ENCODE data around the gene EHMT1. TPM values are rescaled to one million over a fixed set of nuclear protein-coding genes. Genes with fewer than 3 reads are reported as not detected.

EHMT1 gene
- total RNA-seq, 2 experiments from 2014 or later = 111 to 118 TPM

DNA sequence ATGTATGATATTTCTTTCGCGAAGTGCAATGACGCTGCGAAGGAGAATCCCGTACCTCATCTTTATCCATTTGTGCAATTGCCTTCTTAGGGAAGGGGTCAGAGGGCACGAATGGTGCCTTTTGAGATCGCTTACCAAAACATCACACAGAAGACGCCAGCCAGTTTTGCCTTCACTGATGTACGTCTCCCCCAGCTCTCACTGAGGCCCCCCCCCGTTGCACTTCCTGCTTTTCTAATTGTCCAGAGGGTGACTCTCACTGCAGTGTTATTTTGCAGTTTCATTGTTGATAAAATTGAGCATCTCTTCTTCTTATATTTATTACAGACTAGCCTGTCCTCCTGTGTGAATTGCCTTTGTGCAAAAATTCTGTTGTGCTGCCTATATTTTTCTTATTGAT lies 219.8 kb downstream of the EHMT1 start:
- no peaks in the 10 kb centered on the region for H3K27me3 Mint-ChIP-seq
- DNase-seq (no peak), ATAC-seq (ENCODE audit: low read depth) (no peak)
- H3K36me3 Mint-ChIP-seq = peaks cover 6% of the 10 kb centered on the region
- no peak overlapping the region for H3K27ac Mint-ChIP-seq
- POLR2A ChIA-PET = no interaction called here
- H3K4me3 Mint-ChIP-seq = no peak overlapping the region
- no peaks in the 10 kb centered on the region for H3K9me3 Mint-ChIP-seq
- no peaks in the 10 kb centered on the region for H3K4me1 Mint-ChIP-seq

DNA sequence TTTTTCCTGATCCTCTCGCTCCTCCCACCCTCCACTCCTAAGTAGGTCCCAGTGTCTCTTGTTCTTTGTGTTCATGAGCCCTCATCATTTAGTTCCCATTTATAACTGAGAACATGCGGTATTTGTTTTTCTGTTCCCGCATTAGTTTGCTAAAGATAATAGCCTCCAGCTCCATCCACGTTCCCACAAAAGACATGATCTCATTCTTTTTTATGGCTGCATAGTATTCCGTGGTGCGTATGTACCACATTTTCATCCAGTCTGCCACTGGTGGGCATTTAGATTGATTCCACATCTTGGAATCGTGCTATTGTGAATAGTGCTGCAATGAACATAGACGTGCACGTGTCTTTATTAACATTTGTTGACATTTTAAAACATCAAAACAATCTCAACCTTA lies 224.6 kb downstream of the EHMT1 start:
- no peak for DNase-seq
- no peak overlapping the region for H3K27ac Mint-ChIP-seq
- POLR2A ChIA-PET = no interaction called here
- H3K9me3 Mint-ChIP-seq = no peaks in the 10 kb centered on the region
- H3K4me1 Mint-ChIP-seq = no peaks in the 10 kb centered on the region
- ATAC-seq (ENCODE audit: low read depth) = no peak
- H3K27me3 Mint-ChIP-seq = no peaks in the 10 kb centered on the region
- H3K4me3 Mint-ChIP-seq = no peak overlapping the region
- H3K36me3 Mint-ChIP-seq = no peaks in the 10 kb centered on the region

DNA sequence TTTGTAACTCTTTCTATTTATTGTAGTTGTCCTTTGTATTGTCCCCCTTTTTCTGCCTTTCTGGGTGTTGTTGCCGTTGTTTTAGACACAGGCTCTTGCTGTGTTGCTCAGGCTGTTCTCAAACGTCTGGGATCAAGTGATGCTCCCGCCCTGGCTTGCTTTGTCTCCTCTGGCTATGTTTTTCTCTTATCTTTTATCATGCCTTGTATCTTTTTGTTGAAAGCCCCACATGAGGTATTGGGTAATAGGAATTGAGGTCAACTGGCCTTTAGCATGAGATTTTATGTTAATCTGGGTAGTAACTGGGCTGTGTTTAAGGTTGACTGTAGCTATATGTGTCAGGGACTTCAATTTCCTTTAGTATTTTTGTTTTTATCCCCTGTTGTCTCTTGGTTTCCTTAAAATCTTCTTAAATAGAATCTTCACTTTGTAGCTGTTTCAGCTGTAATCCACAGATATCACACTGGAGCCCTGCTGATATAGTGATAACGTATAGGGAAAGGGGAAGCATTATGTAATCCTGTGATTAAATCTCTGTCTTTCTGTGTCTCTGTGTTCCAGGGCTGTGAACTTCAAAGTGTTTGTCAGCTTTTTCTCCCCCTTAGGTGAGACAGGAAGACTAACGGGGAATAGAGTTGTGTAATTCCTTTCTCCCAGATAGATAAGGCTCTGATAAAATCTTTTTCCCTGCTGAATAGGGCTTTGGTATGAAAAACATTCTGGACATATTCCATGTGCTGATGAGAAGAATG lies 232.9 kb downstream of the EHMT1 start:
- Mint-ChIP-seq H3K27ac (no peak overlapping the region), H3K36me3 (no peaks in the 10 kb centered on the region), H3K9me3 (peaks cover 15% of the 10 kb centered on the region), H3K4me1 (no peaks in the 10 kb centered on the region), H3K4me3 (no peak overlapping the region), H3K27me3 (peaks cover 2% of the 10 kb centered on the region)
- DNase-seq = no peak
- ATAC-seq (ENCODE audit: low read depth) = no peak
- POLR2A ChIA-PET = no interaction called here

DNA sequence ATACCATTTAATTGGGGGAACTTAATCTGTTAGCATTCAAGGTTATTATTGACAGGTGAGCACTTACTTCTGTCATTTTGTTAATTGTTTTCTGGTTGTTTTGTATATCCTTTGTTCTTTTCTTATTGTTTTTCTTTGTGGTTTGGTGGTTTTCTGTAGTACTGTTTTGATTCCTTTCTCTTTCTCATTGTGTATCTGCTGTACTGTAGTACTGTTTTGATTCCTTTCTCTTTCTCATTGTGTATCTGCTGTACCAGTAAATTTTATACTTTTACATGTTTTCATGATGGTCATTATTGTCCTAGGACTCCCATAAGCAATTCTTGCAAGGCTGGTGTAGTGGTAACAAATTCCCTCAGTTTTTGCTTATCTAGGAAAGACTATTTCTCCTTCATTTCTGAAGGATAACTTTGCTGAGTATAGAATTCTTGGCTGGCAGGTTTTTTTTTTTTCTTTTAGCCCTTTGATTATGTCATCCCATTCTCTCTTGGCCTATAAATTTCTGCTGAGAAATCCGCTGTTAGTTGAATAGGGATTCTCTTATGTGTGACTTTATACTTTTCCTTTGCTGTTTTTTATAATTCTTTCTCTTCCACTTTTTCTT lies 234.7 kb downstream of the EHMT1 start:
- no peak for DNase-seq
- no peak overlapping the region for H3K4me3 Mint-ChIP-seq
- H3K9me3 Mint-ChIP-seq = peaks cover 15% of the 10 kb centered on the region
- POLR2A ChIA-PET = no interaction called here
- no peaks in the 10 kb centered on the region for H3K4me1 Mint-ChIP-seq
- H3K36me3 Mint-ChIP-seq = no peaks in the 10 kb centered on the region
- H3K27ac Mint-ChIP-seq = no peak overlapping the region
- H3K27me3 Mint-ChIP-seq = peaks cover 2% of the 10 kb centered on the region
- no peak for ATAC-seq (ENCODE audit: low read depth)

DNA sequence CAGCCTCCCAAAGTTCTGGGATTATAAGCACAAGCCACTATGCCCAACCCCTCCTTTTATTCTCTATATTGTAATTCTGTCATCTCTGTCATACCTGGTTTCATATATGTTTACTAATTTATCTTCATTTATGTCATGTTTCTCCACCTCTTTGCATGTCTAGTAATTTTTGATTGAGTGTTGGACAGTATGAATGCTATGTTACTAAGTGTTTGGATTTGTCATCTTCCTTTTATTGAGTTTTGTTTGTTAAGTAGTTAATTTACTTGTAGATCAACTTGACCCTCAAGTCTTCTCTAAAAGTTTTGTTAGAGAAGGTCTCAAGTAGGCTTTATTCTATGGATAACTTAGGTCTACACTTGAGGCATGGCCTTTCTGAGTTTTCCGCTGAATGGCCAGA lies 241.6 kb downstream of the EHMT1 start:
- DNase-seq (no peak), ATAC-seq (ENCODE audit: low read depth) (no peak)
- no peaks in the 10 kb centered on the region for H3K4me1 Mint-ChIP-seq
- H3K9me3 Mint-ChIP-seq = peaks cover 14% of the 10 kb centered on the region
- no peaks in the 10 kb centered on the region for H3K36me3 Mint-ChIP-seq
- H3K4me3 Mint-ChIP-seq = no peak overlapping the region
- no peaks in the 10 kb centered on the region for H3K27me3 Mint-ChIP-seq
- POLR2A ChIA-PET = no interaction called here
- no peak overlapping the region for H3K27ac Mint-ChIP-seq

DNA sequence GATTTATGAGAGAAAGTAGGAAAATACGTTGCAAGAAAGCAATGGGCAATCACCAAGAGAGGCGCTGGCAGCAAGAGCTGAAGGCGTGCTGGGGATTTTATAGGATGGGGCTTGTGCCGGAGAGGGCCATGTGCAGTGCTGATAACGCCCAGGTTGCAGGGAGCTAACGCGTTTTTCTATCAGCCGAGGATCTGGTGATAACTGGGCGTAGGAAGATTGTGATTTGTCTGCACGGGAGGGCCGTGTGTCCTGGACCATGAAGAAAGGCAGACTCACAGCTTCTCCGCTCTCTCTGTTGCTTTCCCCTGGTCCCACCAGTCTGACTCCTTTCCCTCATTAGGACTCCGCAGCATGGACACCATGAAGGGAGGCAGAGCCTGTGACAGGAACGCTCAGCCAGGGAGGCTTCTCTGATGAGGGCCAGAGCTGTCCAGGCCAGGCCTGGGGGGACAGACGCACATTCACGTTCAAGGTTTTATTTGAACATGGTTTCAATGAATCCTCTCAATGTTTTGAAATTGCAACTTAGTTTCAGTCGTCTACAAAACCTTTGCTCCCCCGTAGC lies 246.9 kb downstream of the EHMT1 start:
- POLR2A ChIA-PET = interaction anchor here (0.5 kb wide), 1 partner anchor 207 kb away, joined by 3 read pairs; no protein-coding TSS in a partner anchor
- Mint-ChIP-seq H3K27me3 (peaks cover 3% of the 10 kb centered on the region), H3K4me1 (no peaks in the 10 kb centered on the region), H3K9me3 (peaks cover 2% of the 10 kb centered on the region), H3K36me3 (no peaks in the 10 kb centered on the region), H3K27ac (no peak overlapping the region), H3K4me3 (no peak overlapping the region)
- ATAC-seq (ENCODE audit: low read depth) = no peak
- DNase-seq = no peak

DNA sequence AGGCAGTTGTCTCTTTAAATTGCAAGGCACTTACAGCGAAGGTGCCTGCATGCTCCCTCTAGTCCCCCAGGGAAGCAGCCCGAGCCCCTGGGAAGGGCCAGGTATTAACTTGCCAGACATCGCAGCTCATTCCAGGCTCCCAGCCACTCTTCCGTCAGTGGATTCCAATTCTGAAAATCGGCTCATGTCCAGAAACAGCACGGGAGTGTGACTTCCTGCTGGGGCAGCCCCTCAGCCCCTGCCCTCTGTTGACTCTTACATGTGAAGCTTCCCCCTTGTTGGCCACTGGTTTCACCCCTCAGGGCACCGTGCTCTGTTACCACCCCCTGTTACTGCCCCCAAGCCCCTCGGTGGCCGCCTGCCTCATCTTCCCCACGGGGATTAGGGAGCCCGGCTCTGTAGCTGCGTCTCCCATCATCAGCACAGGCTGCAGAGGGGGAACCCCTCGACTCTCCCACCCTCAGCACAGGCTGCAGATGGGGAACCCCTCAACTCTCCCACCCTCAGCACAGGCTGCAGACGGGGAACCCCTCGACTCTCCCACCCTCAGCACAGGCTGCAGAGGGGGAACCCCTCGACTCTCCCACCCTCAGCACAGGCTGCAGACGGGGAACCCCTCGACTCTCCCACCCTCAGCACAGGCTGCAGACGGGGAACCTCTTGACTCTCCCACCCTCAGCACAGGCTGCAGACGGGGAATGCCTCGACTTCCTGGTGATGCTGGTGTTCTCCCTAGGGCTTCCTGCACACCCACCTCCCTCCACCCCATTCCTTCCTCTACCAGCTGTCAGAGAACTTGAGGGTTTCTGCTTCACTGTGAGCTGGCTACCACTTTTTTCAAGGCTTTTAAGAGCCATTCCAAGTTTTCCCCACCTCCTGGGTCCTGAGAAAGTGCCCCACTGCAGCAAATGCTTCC lies 247.7 kb downstream of the EHMT1 start:
- Mint-ChIP-seq H3K4me1 (no peaks in the 10 kb centered on the region), H3K4me3 (no peak overlapping the region), H3K9me3 (peaks cover 2% of the 10 kb centered on the region), H3K27me3 (peaks cover 3% of the 10 kb centered on the region), H3K27ac (no peak overlapping the region), H3K36me3 (no peaks in the 10 kb centered on the region)
- no peak for ATAC-seq (ENCODE audit: low read depth)
- no peak for DNase-seq
- POLR2A ChIA-PET = no interaction called here

DNA sequence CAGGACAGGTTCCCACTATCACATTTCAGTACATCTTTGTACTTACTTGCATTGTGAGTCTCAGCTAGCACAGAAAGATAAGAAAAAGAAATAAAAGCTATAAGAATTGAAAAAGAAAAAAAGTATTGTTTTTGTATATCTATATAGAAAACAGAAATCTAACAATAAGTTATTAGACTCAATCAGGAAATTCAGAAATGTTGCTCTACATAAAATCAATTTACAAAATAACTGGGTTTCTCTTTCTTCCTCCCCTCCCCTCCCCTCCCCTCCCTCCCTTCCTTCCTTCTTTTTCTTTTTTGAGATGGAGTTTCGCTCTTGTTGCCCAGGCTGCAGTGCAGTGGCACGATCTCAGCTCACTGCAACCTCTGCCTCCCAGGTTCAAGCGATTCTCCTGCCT lies 251.6 kb downstream of the EHMT1 start:
- POLR2A ChIA-PET = no interaction called here
- H3K9me3 Mint-ChIP-seq = no peaks in the 10 kb centered on the region
- DNase-seq (no peak), ATAC-seq (ENCODE audit: low read depth) (no peak)
- no peaks in the 10 kb centered on the region for H3K4me1 Mint-ChIP-seq
- H3K27me3 Mint-ChIP-seq = peaks cover 10% of the 10 kb centered on the region
- H3K27ac Mint-ChIP-seq = no peak overlapping the region
- H3K36me3 Mint-ChIP-seq = no peaks in the 10 kb centered on the region
- no peak overlapping the region for H3K4me3 Mint-ChIP-seq

DNA sequence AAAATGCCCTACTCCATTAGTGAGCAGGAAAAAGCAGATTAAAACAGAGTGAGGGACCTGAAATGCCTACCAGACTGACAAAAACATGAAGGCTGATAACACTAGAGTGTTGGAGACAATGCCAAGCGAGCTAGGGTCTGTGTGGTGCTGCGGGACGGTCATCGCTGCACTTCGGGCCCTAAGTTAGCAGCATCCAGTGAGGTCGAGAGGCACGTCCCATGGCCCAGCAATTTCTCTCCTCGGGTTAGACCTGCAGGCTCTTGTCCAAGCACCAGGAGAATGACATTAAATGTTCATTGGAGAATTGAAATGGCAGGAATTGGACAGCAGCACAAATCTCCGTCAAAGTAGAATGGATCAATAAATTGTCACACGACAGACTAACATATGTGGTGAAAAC lies 253.5 kb downstream of the EHMT1 start:
- H3K4me1 Mint-ChIP-seq = no peaks in the 10 kb centered on the region
- no peak overlapping the region for H3K4me3 Mint-ChIP-seq
- no peaks in the 10 kb centered on the region for H3K36me3 Mint-ChIP-seq
- no peak for DNase-seq
- H3K27me3 Mint-ChIP-seq = peaks cover 17% of the 10 kb centered on the region
- no peaks in the 10 kb centered on the region for H3K9me3 Mint-ChIP-seq
- POLR2A ChIA-PET = no interaction called here
- ATAC-seq (ENCODE audit: low read depth) = no peak
- no peak overlapping the region for H3K27ac Mint-ChIP-seq

DNA sequence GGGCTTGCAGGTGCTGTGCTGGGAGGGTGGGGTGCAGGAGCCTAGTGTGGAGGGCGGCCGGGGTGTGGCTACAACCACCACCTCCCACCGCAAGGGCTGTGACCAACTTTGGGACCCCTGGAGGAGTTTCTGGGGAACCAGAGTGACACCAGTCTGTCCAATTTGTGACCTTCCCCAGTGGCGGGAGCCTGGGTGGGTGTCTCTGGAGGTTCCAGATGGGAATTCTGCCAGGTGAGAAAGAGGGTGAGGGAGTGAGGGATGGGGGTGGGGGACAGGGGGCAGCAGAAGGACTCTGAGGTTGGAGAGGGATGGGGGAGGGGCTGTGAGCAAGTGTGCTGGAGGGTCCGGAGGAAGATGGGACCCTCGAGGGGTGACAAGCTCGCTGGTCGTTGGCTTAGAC lies 254.6 kb downstream of the EHMT1 start:
- H3K36me3 Mint-ChIP-seq = no peaks in the 10 kb centered on the region
- H3K27me3 Mint-ChIP-seq = peaks cover 13% of the 10 kb centered on the region
- no peaks in the 10 kb centered on the region for H3K4me1 Mint-ChIP-seq
- H3K27ac Mint-ChIP-seq = no peak overlapping the region
- POLR2A ChIA-PET = no interaction called here
- no peaks in the 10 kb centered on the region for H3K9me3 Mint-ChIP-seq
- ATAC-seq (ENCODE audit: low read depth) = no peak
- no peak for DNase-seq
- no peak overlapping the region for H3K4me3 Mint-ChIP-seq

DNA sequence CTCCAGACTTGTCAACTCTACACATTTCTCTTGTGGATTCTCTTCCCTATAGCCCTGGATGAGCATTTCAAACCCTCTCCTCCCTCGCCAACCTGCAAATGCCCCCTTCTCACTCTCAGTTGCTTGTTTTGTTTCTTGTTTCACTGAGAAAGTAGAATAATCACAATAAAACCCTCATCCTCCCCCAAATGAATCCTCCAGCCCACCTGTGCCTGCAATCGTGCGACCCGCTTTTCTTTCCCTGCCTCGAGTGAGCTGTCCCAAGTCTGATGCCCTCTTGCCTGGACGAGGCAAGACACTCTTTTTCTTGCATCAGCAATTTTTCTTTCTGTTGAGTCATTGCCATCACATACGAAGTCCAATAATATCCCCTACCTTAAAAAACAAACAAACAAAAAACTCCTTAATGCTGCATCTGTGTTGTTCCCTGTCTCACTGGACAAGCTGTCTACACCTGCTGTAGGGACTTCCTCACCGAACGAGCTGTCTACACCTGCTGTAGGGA lies 255.1 kb downstream of the EHMT1 start:
- no peaks in the 10 kb centered on the region for H3K9me3 Mint-ChIP-seq
- ATAC-seq (ENCODE audit: low read depth) (no peak), DNase-seq (no peak)
- H3K4me1 Mint-ChIP-seq = no peaks in the 10 kb centered on the region
- H3K4me3 Mint-ChIP-seq = no peak overlapping the region
- H3K27ac Mint-ChIP-seq = no peak overlapping the region
- peaks cover 13% of the 10 kb centered on the region for H3K27me3 Mint-ChIP-seq
- H3K36me3 Mint-ChIP-seq = no peaks in the 10 kb centered on the region
- POLR2A ChIA-PET = no interaction called here

DNA sequence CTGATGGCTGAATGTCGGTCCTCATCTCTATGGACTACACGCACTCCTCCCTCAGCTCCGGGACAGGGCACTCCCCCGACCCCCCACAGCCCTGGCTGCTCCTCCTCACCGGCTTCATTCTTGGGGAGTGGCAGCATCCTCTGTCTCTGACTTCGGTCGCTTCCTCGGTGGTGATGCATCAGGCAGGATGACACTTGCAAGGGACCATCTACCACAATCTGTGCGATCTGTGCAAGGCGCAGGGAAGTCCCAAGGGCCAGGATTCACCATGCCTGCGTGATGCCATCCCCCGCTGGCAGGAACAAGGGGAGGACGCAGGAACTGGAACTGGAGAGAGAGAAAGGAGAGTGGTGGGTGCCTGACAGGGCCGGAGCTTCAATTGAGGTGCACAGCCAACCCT lies 256.5 kb downstream of the EHMT1 start:
- DNase-seq = no peak
- no peak overlapping the region for H3K27ac Mint-ChIP-seq
- ATAC-seq (ENCODE audit: low read depth) = no peak
- H3K4me3 Mint-ChIP-seq = no peak overlapping the region
- H3K36me3 Mint-ChIP-seq = no peaks in the 10 kb centered on the region
- H3K4me1 Mint-ChIP-seq = no peaks in the 10 kb centered on the region
- POLR2A ChIA-PET = no interaction called here
- no peaks in the 10 kb centered on the region for H3K9me3 Mint-ChIP-seq
- H3K27me3 Mint-ChIP-seq = peaks cover 13% of the 10 kb centered on the region

DNA sequence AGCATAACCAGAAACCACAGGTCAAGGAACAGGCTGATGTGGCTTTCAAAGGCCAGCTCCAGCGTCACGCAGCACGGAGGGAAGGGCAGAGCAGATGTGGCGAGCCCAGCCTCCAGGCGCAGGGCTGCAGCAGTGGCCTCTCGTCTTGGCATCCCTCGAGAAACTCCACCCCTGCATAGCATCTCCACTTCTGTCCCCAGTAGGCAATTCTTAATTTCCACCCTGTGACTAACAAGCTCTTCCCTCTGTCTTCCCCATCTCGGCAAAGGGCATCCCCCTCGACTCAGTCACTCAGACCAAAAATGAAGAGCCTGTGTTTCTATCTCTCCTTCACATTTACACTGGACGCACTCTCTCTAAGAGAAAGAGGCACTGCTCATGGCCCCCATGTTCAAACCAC lies 257.0 kb downstream of the EHMT1 start:
- H3K9me3 Mint-ChIP-seq = no peaks in the 10 kb centered on the region
- no peak for ATAC-seq (ENCODE audit: low read depth)
- H3K27ac Mint-ChIP-seq = no peak overlapping the region
- peaks cover 13% of the 10 kb centered on the region for H3K27me3 Mint-ChIP-seq
- no peaks in the 10 kb centered on the region for H3K36me3 Mint-ChIP-seq
- H3K4me3 Mint-ChIP-seq = no peak overlapping the region
- DNase-seq = no peak
- H3K4me1 Mint-ChIP-seq = no peaks in the 10 kb centered on the region
- POLR2A ChIA-PET = no interaction called here
